ENCODE data around the gene ACTR1A. TPM values are rescaled to one million over a fixed set of nuclear protein-coding genes. Genes with fewer than 3 reads are reported as not detected.

ACTR1A gene
- total RNA-seq (2021; ENCODE audit: unreplicated experiment) (147 TPM), Bru-seq, nascent RNA (percentile 85 among the genes with signal in this experiment), BruChase-seq, experiment 1, labeled RNA remaining after a 2-hour chase (percentile 88 among the genes with signal in this experiment), BruChase-seq, experiment 2, labeled RNA remaining after a 6-hour chase (percentile 95 among the genes with signal in this experiment)
- polyA plus RNA-seq (2012; ENCODE audit: insufficient read length): 133 TPM
- long read RNA-seq, transcript ACTR1A-201 (11 exons, 2,829 nt): major isoform, 323 of 443 reads
- long read RNA-seq, transcript ACTR1A-205 (10 exons, 2,726 nt): minor isoform, 7 of 443 reads
- long read RNA-seq, partial matches to known transcripts: 21 of 443 reads
- long read RNA-seq, other reads (novel, unspliced or antisense): 87 of 443 reads

DNA sequence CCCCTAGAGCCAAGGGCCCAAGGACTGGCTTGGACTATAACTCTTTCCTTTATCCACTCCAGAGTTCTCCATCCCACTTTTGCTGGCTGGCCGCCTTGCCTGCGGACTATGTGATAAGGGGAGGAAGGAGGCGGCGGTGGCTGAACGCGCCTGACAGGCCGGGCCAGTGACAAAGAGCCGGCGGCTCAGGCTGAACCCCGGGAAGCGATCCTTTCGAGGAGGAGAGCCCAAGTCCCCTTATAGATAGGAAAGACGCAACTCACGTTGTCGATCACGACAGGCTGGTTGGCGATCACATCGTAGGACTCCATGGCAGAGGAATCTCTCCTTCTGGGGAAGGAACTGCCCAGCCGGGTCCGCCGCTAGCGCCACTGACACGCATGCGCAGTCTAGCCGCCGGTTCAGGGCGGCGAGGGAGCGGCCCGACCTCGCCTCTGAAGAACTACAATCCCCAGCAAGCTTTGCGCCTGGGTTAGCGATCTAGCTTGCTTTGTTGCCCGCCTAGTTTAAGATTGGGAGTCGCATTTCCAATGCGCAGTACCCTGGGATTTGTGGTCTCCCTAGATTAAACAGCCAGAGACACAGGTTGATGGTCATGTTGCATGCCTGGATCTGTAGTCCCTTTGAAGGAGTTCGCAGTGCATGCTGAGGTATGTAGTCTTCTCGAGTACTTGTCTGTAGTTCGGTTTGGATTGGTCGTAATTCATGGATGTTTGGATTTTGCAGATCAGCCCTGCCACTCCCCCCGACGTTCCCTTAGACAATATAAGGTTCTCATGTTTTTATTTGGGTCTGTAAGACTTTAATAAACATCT, at the start of gene ACTR1A:
Gene ACTR1A (minus strand): TSS at position 376 of the 815 bp plus-strand sequence. CDS start 65 bp downstream, at position 311.
- H3K9me3 ChIP-seq (ENCODE audit: control insufficient read depth, insufficient read depth, low read depth, low read length): no peaks in the 10 kb centered on the region
- peak within 1 kb of the TSS; percentile 95 to 99 for H3K4me3 ChIP-seq (ENCODE audit: low read depth in 2 of 2, low read length in 2 of 2)
- intact Hi-C loops (cut with micrococcal nuclease; ENCODE audit: unreplicated experiment) (loop anchor here (2.0 to 5.0 kb wide), 2 partner anchors 82 to 140 kb away; partner anchors contain the start of gene TRIM8), in situ Hi-C loops (cut with HindIII; ENCODE audit: low pct_unique_long_range_greater_than_20kb, low sequenced_read_pairs) (loop anchor here (10.0 kb wide), 1 partner anchor 72 kb away; no protein-coding TSS in a partner anchor)
- peaks cover 9% of the 10 kb centered on the region; the same call in 1 of the 2 replicates for H3K36me3 ChIP-seq (ENCODE audit: control insufficient read depth, insufficient read depth, low read length)
- peak within 1 kb of the TSS; percentile 95 for H3K27ac ChIP-seq (ENCODE audit: low read length)
- no peaks in the 10 kb centered on the region for H3K27me3 ChIP-seq (ENCODE audit: control insufficient read depth, insufficient read depth, low read length)
- no TSS peak for BruUV-seq (replicated peaks)
- peaks cover 20% of the 10 kb centered on the region for H3K4me1 ChIP-seq (ENCODE audit: control insufficient read depth, insufficient read depth, low read length)
- ChIA-PET POLR2A (no interaction called here), CTCF (interaction anchor here (0.5 to 3.6 kb wide), 7 partner anchors 41 to 328 kb away, joined by 3 to 38 read pairs (median 4); no protein-coding TSS in a partner anchor)
- DNase-seq (ENCODE audit: low read depth, low spot score): peak; percentile 99
- ATAC-seq: peak; percentile 86
- TF ChIP-seq POLR2AphosphoS5 (IDR thresholded peaks at IDR 0.05; ENCODE audit: low read depth, low read length) (peak; percentile 80), REST (IDR thresholded peaks at IDR 0.05; ENCODE audit: insufficient read depth in 1 of 2, low read depth in 2 of 2, low read length in 1 of 2) (no peak), TCF7L2 (IDR thresholded peaks at IDR 0.05; ENCODE audit: low read depth, low read length) (peak; percentile 99), SIN3A (IDR thresholded peaks at IDR 0.05; ENCODE audit: borderline replicate concordance, insufficient read depth, low read depth, low read length) (peak; percentile 87; the same call in 1 of the 2 replicates), CTCF (IDR thresholded peaks at IDR 0.05) (no peak)

DNA sequence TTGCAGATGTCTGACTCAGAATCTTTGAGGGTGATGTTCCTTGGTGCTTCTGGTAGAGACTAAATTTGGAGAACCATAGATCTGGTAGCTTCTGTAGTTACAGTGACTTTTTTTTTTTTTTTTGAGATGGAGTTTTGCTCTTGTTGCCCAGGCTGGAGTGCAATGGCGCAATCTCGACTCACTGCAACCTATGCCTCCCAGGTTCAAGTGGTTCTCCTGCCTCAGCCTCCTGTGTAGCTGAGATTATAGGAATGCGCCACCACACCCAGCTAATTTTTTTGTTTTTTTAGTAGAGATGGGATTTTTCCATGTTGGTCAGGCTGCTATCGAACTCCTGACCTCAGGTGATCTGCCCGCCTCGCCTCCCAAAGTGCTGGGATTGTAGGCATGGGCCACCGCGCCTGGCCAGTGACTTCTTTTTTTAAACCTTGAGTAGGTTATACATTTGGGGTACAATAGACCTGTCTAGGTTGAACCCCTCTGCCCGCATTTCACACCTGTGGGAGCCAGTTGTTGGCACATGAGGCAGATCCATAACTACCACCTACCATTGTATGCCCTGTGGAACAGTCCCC, 48.2 kb upstream of the ACTR1A start:
- intact Hi-C loops (cut with micrococcal nuclease; ENCODE audit: unreplicated experiment): no loop called here
- no TSS peak for BruUV-seq (replicated peaks)
- DNase-seq (ENCODE audit: low read depth, low spot score) (no peak), ATAC-seq (no peak)
- no peak for TF ChIP-seq TCF7L2 (IDR thresholded peaks at IDR 0.05; ENCODE audit: low read depth, low read length)
- TF ChIP-seq CTCF (IDR thresholded peaks at IDR 0.05): no peak
- no peak for TF ChIP-seq POLR2AphosphoS5 (IDR thresholded peaks at IDR 0.05; ENCODE audit: low read depth, low read length)
- no peak for TF ChIP-seq SIN3A (IDR thresholded peaks at IDR 0.05; ENCODE audit: borderline replicate concordance, insufficient read depth, low read depth, low read length)
- TF ChIP-seq REST (IDR thresholded peaks at IDR 0.05; ENCODE audit: insufficient read depth in 1 of 2, low read depth in 2 of 2, low read length in 1 of 2): no peak
- H3K4me1 ChIP-seq (ENCODE audit: control insufficient read depth, insufficient read depth, low read length): no peaks in the 10 kb centered on the region
- H3K27me3 ChIP-seq (ENCODE audit: control insufficient read depth, insufficient read depth, low read length): no peaks in the 10 kb centered on the region
- POLR2A ChIA-PET: no interaction called here
- H3K36me3 ChIP-seq (ENCODE audit: control insufficient read depth, insufficient read depth, low read length): no peaks in the 10 kb centered on the region
- CTCF ChIA-PET: interaction anchor here (0.7 to 1.7 kb wide), 2 partner anchors 33 to 48 kb away, joined by 3 to 6 read pairs; partner anchors contain the start of gene ACTR1A
- no peak overlapping the region for H3K27ac ChIP-seq (ENCODE audit: low read length)
- in situ Hi-C loops (cut with HindIII; ENCODE audit: low pct_unique_long_range_greater_than_20kb, low sequenced_read_pairs): no loop called here
- no peaks in the 10 kb centered on the region for H3K9me3 ChIP-seq (ENCODE audit: control insufficient read depth, insufficient read depth, low read depth, low read length)
- no peak overlapping the region for H3K4me3 ChIP-seq (ENCODE audit: low read depth in 2 of 2, low read length in 2 of 2)

All from Panc1 (cell line).